ENCODE measurements around the gene ADCY9.
"Not testable (repeated sequence)": the region's sequence is repeated elsewhere in the genome, so short reads cannot be mapped to it uniquely, and the experiment has no call there.

The ADCY9 gene

GRCh38 chr16:3964686-3965290, 151.5 kb downstream of the ADCY9 start:
- no peak for DNase-seq (ENCODE audit: insufficient read length, low spot score)
- FAIRE-seq = no peak
- TF ChIP-seq POLR2A (IDR thresholded peaks at IDR 0.05; ENCODE audit: low read depth, low read length) = no peak
- no peak for TF ChIP-seq SPI1 (IDR thresholded peaks at IDR 0.05; ENCODE audit: low read depth, low read length)
- TF ChIP-seq POU2F2 (IDR thresholded peaks at IDR 0.05; ENCODE audit: low read depth, low read length) = no peak
- no peak for TF ChIP-seq TAF1 (IDR thresholded peaks at IDR 0.05; ENCODE audit: low read depth, low read length)
- no peak for TF ChIP-seq PAX5 (IDR thresholded peaks at IDR 0.05; ENCODE audit: insufficient read depth, low read length, severe bottlenecking)
- TF ChIP-seq POLR2AphosphoS5 (IDR thresholded peaks at IDR 0.05; ENCODE audit: low read depth, low read length) = no peak

- no peak for TF ChIP-seq POU2F2 (IDR thresholded peaks at IDR 0.05; ENCODE audit: low read depth, low read length)
- TF ChIP-seq PAX5 (IDR thresholded peaks at IDR 0.05; ENCODE audit: insufficient read depth, low read length, severe bottlenecking) = no peak
- no peak for TF ChIP-seq TAF1 (IDR thresholded peaks at IDR 0.05; ENCODE audit: low read depth, low read length)
- TF ChIP-seq POLR2AphosphoS5 (IDR thresholded peaks at IDR 0.05; ENCODE audit: low read depth, low read length) = no peak
- no peak for TF ChIP-seq POLR2A (IDR thresholded peaks at IDR 0.05; ENCODE audit: low read depth, low read length)
- no peak for TF ChIP-seq SPI1 (IDR thresholded peaks at IDR 0.05; ENCODE audit: low read depth, low read length)
- FAIRE-seq (no peak), DNase-seq (ENCODE audit: insufficient read length, low spot score) (no peak)
Measured at GRCh38 chr16:3963886-3964685, 152.2 kb downstream of the ADCY9 start.

DNA sequence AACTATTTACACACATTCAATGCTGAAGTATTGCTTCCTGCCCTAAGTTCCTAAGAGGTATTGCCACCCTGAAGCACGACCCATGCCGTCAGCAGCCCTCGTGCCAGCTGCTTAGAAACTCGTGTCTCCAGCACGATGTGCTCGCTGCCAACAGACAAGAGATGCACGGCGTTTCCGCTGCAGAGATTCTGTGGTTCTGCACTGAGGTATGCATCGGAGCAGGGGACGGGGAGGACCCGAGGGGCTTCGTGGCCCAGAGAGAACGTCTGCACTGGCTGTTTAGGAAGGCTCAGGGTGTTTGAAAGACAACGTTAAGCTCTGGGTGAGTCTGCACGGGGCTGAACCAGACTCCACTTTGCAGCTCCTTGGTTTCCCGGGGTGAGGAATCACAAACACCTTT, 153.0 kb downstream of the ADCY9 start:
- DNase-seq (ENCODE audit: insufficient read length, low spot score) = no peak
- no peak for FAIRE-seq
- TF ChIP-seq TAF1 (IDR thresholded peaks at IDR 0.05; ENCODE audit: low read depth, low read length) (no peak), POU2F2 (IDR thresholded peaks at IDR 0.05; ENCODE audit: low read depth, low read length) (no peak), POLR2A (IDR thresholded peaks at IDR 0.05; ENCODE audit: low read depth, low read length) (no peak), POLR2AphosphoS5 (IDR thresholded peaks at IDR 0.05; ENCODE audit: low read depth, low read length) (no peak), SPI1 (IDR thresholded peaks at IDR 0.05; ENCODE audit: low read depth, low read length) (no peak), PAX5 (IDR thresholded peaks at IDR 0.05; ENCODE audit: insufficient read depth, low read length, severe bottlenecking) (no peak)

DNA sequence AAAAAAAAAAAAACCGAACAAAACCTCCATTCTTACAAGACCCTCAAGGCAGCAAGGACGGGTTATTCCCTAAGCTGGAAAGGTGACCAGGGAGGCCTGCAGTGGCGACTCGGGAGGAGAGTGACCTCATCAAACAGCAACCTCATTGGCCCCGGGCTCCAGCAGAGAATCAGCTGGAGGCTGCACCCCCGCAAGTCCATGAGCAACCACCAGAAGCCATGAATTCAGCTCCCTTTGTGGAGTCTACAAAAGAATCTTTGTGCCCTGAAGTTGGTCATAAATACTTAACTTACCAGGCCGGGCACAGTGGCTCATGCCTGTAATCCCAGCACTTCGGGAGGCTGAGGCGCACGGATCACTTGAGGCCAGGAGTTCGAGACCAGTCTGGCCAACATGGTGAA, 154.8 kb downstream of the ADCY9 start:
- FAIRE-seq = no peak
- no peak for DNase-seq (ENCODE audit: insufficient read length, low spot score)
- no peak for TF ChIP-seq POLR2AphosphoS5 (IDR thresholded peaks at IDR 0.05; ENCODE audit: low read depth, low read length)

- not testable (repeated sequence) for FAIRE-seq; DNase-seq (ENCODE audit: insufficient read length, low spot score)
Measured at GRCh38 chr16:3959926-3960590, 156.2 kb downstream of the ADCY9 start.

GRCh38 chr16:3959148-3959547, 157.1 kb downstream of the ADCY9 start:
- TF ChIP-seq POU2F2 (IDR thresholded peaks at IDR 0.05; ENCODE audit: low read depth, low read length) = no peak
- no peak for TF ChIP-seq PAX5 (IDR thresholded peaks at IDR 0.05; ENCODE audit: insufficient read depth, low read length, severe bottlenecking)
- TF ChIP-seq POLR2A (IDR thresholded peaks at IDR 0.05; ENCODE audit: low read depth, low read length) = no peak
- TF ChIP-seq POLR2AphosphoS5 (IDR thresholded peaks at IDR 0.05; ENCODE audit: low read depth, low read length) = no peak
- FAIRE-seq = no peak
- DNase-seq (ENCODE audit: insufficient read length, low spot score) = no peak

- FAIRE-seq = no peak
- TF ChIP-seq POLR2AphosphoS5 (IDR thresholded peaks at IDR 0.05; ENCODE audit: low read depth, low read length) = no peak
- no peak for DNase-seq (ENCODE audit: insufficient read length, low spot score)
Measured at GRCh38 chr16:3957344-3957980, 158.8 kb downstream of the ADCY9 start.

- no peak for DNase-seq (ENCODE audit: insufficient read length, low spot score)
- FAIRE-seq = no peak
- no peak for TF ChIP-seq SPI1 (IDR thresholded peaks at IDR 0.05; ENCODE audit: low read depth, low read length)
- no peak for TF ChIP-seq TAF1 (IDR thresholded peaks at IDR 0.05; ENCODE audit: low read depth, low read length)
- TF ChIP-seq POLR2A (IDR thresholded peaks at IDR 0.05; ENCODE audit: low read depth, low read length) = no peak
- TF ChIP-seq PAX5 (IDR thresholded peaks at IDR 0.05; ENCODE audit: insufficient read depth, low read length, severe bottlenecking) = no peak
- no peak for TF ChIP-seq POU2F2 (IDR thresholded peaks at IDR 0.05; ENCODE audit: low read depth, low read length)
- TF ChIP-seq POLR2AphosphoS5 (IDR thresholded peaks at IDR 0.05; ENCODE audit: low read depth, low read length) = no peak
Measured at GRCh38 chr16:3954411-3954921, 161.8 kb downstream of the ADCY9 start.

- no peak for TF ChIP-seq PAX5 (IDR thresholded peaks at IDR 0.05; ENCODE audit: insufficient read depth, low read length, severe bottlenecking)
- no peak for TF ChIP-seq POLR2A (IDR thresholded peaks at IDR 0.05; ENCODE audit: low read depth, low read length)
- no peak for TF ChIP-seq POU2F2 (IDR thresholded peaks at IDR 0.05; ENCODE audit: low read depth, low read length)
- TF ChIP-seq SPI1 (IDR thresholded peaks at IDR 0.05; ENCODE audit: low read depth, low read length) = no peak
- TF ChIP-seq POLR2AphosphoS5 (IDR thresholded peaks at IDR 0.05; ENCODE audit: low read depth, low read length) = no peak
- no peak for TF ChIP-seq TAF1 (IDR thresholded peaks at IDR 0.05; ENCODE audit: low read depth, low read length)
- FAIRE-seq (no peak), DNase-seq (ENCODE audit: insufficient read length, low spot score) (no peak)
Measured at GRCh38 chr16:3953728-3954410, 162.4 kb downstream of the ADCY9 start.

Measured in GM12891 (cell line).